IPS-15b (cell line): Measurements from ENCODE around the gene FAM118A.

Experiments
- H3K27me3 ChIP-seq: one replicate; pipeline ENCODE4 v1.6.1; 2013; ENCODE audit warnings: low read length; ENCODE audit not compliant: control insufficient read depth, insufficient read depth
- H3K36me3 ChIP-seq: one replicate; pipeline ENCODE4 v1.6.1; 2013; ENCODE audit warnings: low read length; ENCODE audit not compliant: control insufficient read depth, insufficient read depth
- H3K4me1 ChIP-seq: one replicate; pipeline ENCODE4 v1.6.1; 2013; ENCODE audit warnings: mild to moderate bottlenecking, low read length; ENCODE audit not compliant: control insufficient read depth, insufficient read depth
- H3K4me3 ChIP-seq: one replicate; pipeline ENCODE4 v1.5.1; 2013; ENCODE audit warnings: low read depth, low read length
- H3K9ac ChIP-seq: one replicate; pipeline ENCODE4 v1.6.1; 2013; ENCODE audit warnings: low read depth, mild to moderate bottlenecking, low read length
- H3K9me3 ChIP-seq: one replicate; pipeline ENCODE4 v1.6.1; 2013; ENCODE audit warnings: mild to moderate bottlenecking, low read length; ENCODE audit not compliant: control insufficient read depth, insufficient read depth

Gene FAM118A

GRCh38 chr22:45303181-45303580 is 6.6 kb upstream of the FAM118A start:
- Histone ChIP-seq H3K9ac (no peak overlapping the region), H3K4me3 (no peak overlapping the region), H3K4me1 (no peaks in the 10 kb centered on the region), H3K36me3 (no peaks in the 10 kb centered on the region), H3K9me3 (no peaks in the 10 kb centered on the region), H3K27me3 (no peaks in the 10 kb centered on the region)

- H3K9me3 ChIP-seq: no peaks in the 10 kb centered on the region
- H3K4me3 ChIP-seq: no peak overlapping the region
- H3K27me3 ChIP-seq: no peaks in the 10 kb centered on the region
- H3K36me3 ChIP-seq: no peaks in the 10 kb centered on the region
- H3K9ac ChIP-seq: no peak overlapping the region
- no peaks in the 10 kb centered on the region for H3K4me1 ChIP-seq
Measured at GRCh38 chr22:45304971-45305370, 4.8 kb upstream of the FAM118A start.

- H3K27me3 ChIP-seq: peaks cover under 1% of the 10 kb centered on the region
- no peaks in the 10 kb centered on the region for H3K4me1 ChIP-seq
- H3K9me3 ChIP-seq: no peaks in the 10 kb centered on the region
- H3K9ac ChIP-seq: no peak overlapping the region
- no peak overlapping the region for H3K4me3 ChIP-seq
- H3K36me3 ChIP-seq: no peaks in the 10 kb centered on the region
Measured at GRCh38 chr22:45305456-45306075, 4.2 kb upstream of the FAM118A start.

- Histone ChIP-seq H3K4me1 (peaks cover 3% of the 10 kb centered on the region), H3K36me3 (no peaks in the 10 kb centered on the region), H3K27me3 (peaks cover 4% of the 10 kb centered on the region), H3K4me3 (no peak overlapping the region), H3K9me3 (no peaks in the 10 kb centered on the region), H3K9ac (no peak overlapping the region)
Measured at GRCh38 chr22:45306139-45306538, 3.6 kb upstream of the FAM118A start.

- Histone ChIP-seq H3K4me1 (peaks cover 3% of the 10 kb centered on the region), H3K9ac (no peak overlapping the region)
Measured at GRCh38 chr22:45308391-45308956, 1.3 kb upstream of the FAM118A start.

GRCh38 chr22:45308957-45309421 is 745 bp upstream of the FAM118A start:
- Histone ChIP-seq H3K4me1 (peaks cover 3% of the 10 kb centered on the region), H3K9me3 (no peaks in the 10 kb centered on the region), H3K9ac (peak overlapping the region; percentile 85), H3K4me3 (peak overlapping the region; percentile 85), H3K27me3 (peaks cover 5% of the 10 kb centered on the region), H3K36me3 (no peaks in the 10 kb centered on the region)

More at GRCh38 chr22:45308391-45308956, 1.3 kb upstream of the FAM118A start:
- Histone ChIP-seq H3K9me3 (no peaks in the 10 kb centered on the region), H3K4me3 (peak overlapping the region; percentile 85), H3K27me3 (peaks cover 5% of the 10 kb centered on the region), H3K36me3 (no peaks in the 10 kb centered on the region)

GRCh38 chr22:45310331-45310976 is 720 bp downstream of the FAM118A start:
- Histone ChIP-seq H3K27me3 (peaks cover 5% of the 10 kb centered on the region), H3K4me1 (peaks cover 3% of the 10 kb centered on the region), H3K36me3 (no peaks in the 10 kb centered on the region), H3K4me3 (peak overlapping the region; percentile 70), H3K9me3 (no peaks in the 10 kb centered on the region), H3K9ac (peak overlapping the region; percentile 54)

- peak overlapping the region; percentile 70 for H3K4me3 ChIP-seq
- H3K9me3 ChIP-seq: no peaks in the 10 kb centered on the region
- H3K9ac ChIP-seq: peak overlapping the region; percentile 54
- H3K27me3 ChIP-seq: peaks cover 5% of the 10 kb centered on the region
- peaks cover 3% of the 10 kb centered on the region for H3K4me1 ChIP-seq
- no peaks in the 10 kb centered on the region for H3K36me3 ChIP-seq
Measured at GRCh38 chr22:45310977-45311531, 1.3 kb downstream of the FAM118A start.

GRCh38 chr22:45312415-45312814 is 2.7 kb downstream of the FAM118A start:
- H3K9me3 ChIP-seq: no peaks in the 10 kb centered on the region
- H3K4me3 ChIP-seq: no peak overlapping the region
- H3K27me3 ChIP-seq: peaks cover 5% of the 10 kb centered on the region
- no peak overlapping the region for H3K9ac ChIP-seq
- H3K36me3 ChIP-seq: no peaks in the 10 kb centered on the region
- peaks cover 3% of the 10 kb centered on the region for H3K4me1 ChIP-seq

GRCh38 chr22:45312856-45313255 is 3.1 kb downstream of the FAM118A start:
- Histone ChIP-seq H3K4me1 (peaks cover 4% of the 10 kb centered on the region), H3K27me3 (peaks cover 5% of the 10 kb centered on the region), H3K9ac (no peak overlapping the region), H3K9me3 (no peaks in the 10 kb centered on the region), H3K4me3 (no peak overlapping the region), H3K36me3 (no peaks in the 10 kb centered on the region)

- Histone ChIP-seq H3K4me3 (no peak overlapping the region), H3K9me3 (no peaks in the 10 kb centered on the region), H3K9ac (no peak overlapping the region), H3K36me3 (no peaks in the 10 kb centered on the region), H3K27me3 (peaks cover 5% of the 10 kb centered on the region), H3K4me1 (peaks cover 9% of the 10 kb centered on the region)
Measured at GRCh38 chr22:45314054-45314721, 4.5 kb downstream of the FAM118A start.
